GM18861 (cell line): ENCODE measurements around the gene ESRRB.

ENCODE experiments used
- ATAC-seq: cut with Tn5 transposase; IDR thresholded peaks from one replicate; pipeline ENCODE4 v1.9.1; 2021; ENCODE audit not compliant: unreplicated experiment

ESRRB gene

GRCh38 chr14:76491172-76491930 lies 115.4 kb downstream of the ESRRB start:
- no peak for ATAC-seq

DNA sequence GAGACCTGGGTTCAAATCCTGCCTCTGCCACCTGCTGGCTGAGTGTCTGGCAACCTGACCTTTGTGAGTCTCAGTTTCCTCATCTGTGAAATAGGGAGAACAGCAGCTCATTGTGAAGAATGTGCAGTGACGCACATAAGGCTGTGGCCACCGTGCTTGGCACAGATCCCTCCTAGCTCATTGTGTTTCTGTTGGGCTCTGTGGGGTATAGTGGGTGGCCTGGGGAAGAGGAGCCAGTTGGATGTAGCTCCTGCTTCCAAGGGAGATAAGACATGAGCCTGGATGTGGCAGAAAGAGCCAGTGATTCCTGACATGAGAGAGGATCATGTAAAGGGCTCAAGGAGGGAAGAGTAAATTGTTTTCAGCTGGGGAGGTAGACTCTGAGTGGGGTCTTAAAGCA lies 120.0 kb downstream of the ESRRB start:
- ATAC-seq = no peak

DNA sequence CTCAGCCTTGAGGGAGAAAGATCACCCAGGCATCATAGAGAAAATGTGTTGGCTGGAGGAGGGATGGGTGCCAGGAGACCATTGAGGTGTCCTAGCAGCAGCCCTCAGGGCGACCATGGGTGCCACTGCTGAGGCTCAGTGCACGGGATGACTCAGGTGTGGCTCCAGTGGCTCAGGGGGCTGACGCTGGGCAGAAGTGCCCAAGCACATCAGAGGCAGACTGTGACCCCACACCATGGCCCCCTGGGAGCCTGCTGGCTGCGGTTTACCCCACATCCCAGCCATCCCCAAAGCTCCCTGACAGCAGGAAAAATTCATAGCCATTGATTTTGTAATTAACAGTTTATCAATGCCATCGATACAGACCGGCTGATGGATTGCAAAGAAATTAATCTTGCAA lies 120.7 kb downstream of the ESRRB start:
- no peak for ATAC-seq

GRCh38 chr14:76497550-76498462 lies 121.9 kb downstream of the ESRRB start:
- no peak for ATAC-seq

DNA sequence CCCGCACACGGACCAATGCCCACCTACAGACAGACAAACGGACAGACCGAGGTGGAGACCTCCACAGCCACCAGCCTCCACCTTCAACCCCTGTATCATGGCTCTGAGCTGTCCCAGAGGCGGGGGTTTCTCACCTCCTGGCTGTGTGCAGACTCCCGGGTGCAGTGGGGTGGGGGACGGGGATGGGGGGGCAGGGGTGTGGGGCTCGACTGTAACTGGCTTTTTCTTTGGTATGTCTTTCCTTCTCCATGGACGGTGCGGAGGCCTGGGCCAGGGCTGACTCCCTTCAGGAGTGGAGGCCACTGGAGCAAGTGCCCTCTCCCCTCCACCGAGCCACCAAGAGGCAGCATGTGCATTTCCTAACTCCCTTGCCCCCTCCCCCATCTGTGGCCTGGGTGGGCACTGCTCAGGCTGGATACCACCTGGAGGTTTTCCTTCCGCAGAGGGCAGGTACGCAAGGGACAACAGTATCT lies 122.6 kb downstream of the ESRRB start:
- no peak for ATAC-seq

DNA sequence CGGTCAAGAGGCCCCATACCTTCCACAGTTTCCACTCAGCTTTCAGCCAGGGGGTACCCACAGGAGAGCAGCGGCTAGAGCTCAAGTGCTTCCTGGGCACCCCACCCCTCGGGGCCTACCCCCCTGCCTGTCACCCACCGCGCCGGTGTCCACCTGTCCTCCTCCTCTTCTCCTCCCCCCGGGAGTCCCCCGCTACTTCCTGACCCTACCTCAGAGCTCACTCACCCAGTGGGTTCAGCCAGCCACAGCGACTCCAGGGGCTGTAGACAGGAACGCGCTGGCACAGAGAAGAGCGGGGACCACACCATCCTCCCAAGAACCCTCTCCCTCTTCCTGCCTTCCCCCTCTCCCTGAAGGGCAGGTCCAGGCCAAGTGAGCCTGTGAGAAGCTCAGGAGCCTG lies 123.0 kb downstream of the ESRRB start:
- no peak for ATAC-seq

- no peak for ATAC-seq
Observed at GRCh38 chr14:76499399-76499798, 123.5 kb downstream of the ESRRB start.

DNA sequence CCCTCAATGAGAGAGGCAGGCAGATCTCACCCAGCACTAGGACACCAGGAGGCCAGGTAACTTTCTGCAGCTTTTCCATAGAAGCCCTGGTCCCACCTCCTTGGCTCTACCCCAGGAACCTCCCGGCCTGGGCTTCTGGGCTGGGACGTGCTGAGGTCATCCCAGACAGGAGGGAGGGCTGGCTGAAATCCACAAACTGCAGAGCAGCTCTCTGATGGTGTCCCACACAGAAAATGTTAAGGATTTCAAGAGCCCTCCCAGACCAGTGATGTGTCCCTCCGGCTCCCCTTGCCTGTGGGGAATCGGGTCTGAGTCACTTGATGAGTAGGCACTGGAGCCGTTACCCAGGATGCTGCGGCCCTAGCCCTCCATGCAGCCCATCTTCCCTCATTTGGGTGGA lies 124.1 kb downstream of the ESRRB start:
- ATAC-seq = no peak

DNA sequence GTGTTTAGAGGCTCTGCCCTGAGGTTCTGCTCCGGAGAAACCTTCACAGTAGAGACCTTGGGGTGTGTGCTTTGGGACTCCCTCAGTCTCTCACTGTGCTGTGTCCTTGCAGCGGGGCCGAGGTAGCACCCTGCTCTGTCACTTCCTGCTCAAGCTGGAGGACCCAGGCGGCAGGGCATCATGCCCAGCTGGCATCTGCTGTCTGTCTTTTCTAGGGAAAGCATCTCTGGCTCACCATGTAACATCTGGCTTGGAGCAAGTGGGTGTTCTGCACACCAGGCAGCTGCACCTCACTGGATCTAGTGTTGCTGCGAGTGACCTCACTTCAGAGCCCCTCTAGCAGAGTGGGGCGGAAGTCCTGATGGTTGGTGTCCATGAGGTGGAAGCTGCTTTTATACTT lies 124.5 kb downstream of the ESRRB start:
- no peak for ATAC-seq

DNA sequence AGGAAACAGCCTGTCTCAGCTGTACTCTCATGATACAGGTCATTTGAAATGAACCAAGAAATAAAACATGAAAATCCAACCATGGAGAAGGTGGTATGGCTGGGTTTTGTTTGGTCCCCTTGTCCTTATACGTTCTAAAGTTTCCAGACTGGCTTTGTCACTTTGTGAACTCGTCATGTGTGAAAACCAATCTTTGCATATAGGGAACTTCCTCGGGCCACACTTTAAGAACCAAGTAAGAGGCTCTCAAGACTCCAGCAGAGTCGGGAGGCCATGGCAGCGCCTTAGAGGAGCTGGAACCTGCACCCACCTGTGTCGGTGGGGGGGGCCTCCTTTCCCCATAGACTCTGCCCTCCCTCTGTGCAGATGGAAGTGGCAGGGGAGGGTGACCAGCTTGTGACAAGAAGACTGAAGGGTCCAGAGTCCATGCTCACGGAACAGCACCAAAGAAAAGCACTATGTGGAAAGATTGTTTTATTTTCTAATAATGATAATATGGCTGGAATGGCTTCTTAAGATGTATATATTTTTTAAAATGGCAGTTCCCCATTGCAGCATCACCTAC lies 125.3 kb downstream of the ESRRB start:
- no peak for ATAC-seq

- no peak for ATAC-seq
Observed at GRCh38 chr14:76502219-76502618, 126.3 kb downstream of the ESRRB start.

DNA sequence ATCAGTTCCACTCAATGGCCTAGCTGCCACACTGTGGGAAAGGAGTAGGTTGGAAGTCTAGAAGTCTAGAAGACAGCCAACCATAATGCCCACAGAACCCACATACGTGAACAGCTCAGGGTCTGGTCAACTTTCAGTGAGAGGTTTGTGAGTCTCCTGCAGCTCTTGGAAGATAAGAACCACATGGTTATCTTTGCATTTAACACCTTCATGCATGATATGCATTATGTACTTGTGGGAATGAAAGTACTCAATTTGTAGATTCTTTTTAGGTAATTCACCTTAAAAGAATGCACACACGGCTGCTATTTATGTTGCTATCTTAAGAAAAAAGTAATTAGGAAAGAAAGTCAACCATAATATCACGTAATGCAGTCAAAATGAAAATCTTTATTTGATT lies 126.7 kb downstream of the ESRRB start:
- no peak for ATAC-seq

GRCh38 chr14:76509311-76509710 lies 133.4 kb downstream of the ESRRB start:
- no peak for ATAC-seq

- ATAC-seq = no peak
Observed at GRCh38 chr14:76510181-76510580, 134.2 kb downstream of the ESRRB start.

GRCh38 chr14:76514213-76514998 lies 138.5 kb downstream of the ESRRB start:
- no peak for ATAC-seq

- ATAC-seq = no peak
Observed at GRCh38 chr14:76516884-76517283, 140.9 kb downstream of the ESRRB start.

- ATAC-seq = no peak
Observed at GRCh38 chr14:76518366-76518765, 142.4 kb downstream of the ESRRB start.

DNA sequence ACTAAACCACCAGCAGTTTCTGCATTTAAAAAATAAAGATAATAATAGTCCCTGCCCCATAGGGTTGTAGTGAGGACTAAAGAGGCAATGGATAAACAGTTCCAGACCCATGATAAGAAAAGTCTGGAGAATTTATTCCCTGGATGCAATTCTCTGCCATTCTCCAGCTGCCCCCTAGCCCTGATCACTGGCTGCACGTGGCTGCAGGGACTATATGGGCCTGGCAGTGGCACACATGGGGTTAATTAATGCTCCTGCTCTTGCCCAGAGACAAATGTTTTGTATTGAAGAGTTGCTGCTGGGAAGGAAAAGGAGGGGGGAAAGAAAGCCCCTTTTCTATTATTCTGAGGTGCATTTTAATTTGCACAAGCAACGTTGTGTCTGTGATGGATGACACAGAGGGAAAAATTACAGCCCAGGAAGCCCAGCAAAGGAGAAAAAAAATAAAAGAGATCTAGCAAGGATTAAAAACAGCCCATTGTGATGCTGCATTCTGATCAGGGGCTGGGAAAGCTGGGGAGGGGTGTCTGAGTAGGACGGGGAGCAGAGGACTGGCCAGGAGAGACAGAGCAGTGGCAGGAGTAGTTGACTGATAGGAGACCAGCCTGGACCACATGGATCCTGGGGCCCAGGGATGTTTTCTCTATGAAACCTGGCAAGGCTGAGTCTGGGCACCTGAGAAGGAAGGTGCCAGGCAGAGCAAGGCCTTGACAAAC lies 149.3 kb downstream of the ESRRB start:
- no peak for ATAC-seq

GRCh38 chr14:76531085-76531484 lies 155.1 kb downstream of the ESRRB start:
- ATAC-seq = no peak

DNA sequence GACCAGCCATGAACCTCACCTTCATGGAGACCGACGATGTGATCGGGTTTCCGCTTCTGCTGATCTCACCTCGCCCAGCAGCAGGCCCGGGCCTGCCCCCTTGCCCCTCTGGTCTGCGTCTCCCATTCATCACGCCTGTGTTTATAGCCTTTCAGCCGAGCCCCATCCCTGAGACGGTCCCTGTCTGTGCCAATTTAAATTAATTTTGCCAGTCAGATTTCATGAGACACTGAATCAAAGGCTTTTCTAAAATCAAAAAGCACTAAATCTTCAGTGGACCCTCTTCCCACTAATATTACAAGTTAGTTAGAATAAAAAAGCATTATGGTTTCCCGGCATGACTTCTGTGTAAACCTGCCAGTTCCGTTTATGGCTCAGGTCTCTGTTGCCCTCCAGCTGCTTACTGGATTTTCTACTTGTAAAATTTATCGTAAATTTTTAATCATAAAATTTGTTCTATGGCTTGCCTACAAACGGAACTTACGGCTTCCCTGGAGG lies 155.9 kb downstream of the ESRRB start:
- ATAC-seq = no peak
